Cardiac fibroblast (primary cell): ENCODE data around the gene CDSN.
"Not testable (repeated sequence)": the region's sequence is repeated elsewhere in the genome, so short reads cannot be mapped to it uniquely, and the experiment has no call there.

ENCODE experiments used
- DNase-seq, 2 donors: peaks; one replicate each; pipeline versions ENCODE4 v3.0.0 to v3.0.0-alpha.2; 2010; ENCODE audit warnings: low read depth in 2 of 2
- H3K4me3 ChIP-seq, 2 donors: replicated peaks in 1 of 2; 1 replicate in 1 of 2; 2 replicates in 1 of 2; pipeline ENCODE4 v1.5.1; 2011; ENCODE audit warnings: low read depth in 2 of 2, low read length in 2 of 2, mild to moderate bottlenecking in 2 of 2, moderate library complexity in 1 of 2
- CTCF ChIP-seq: IDR thresholded peaks from one replicate; pipeline ENCODE4 v1.5.1; 2011; ENCODE audit warnings: low read depth, mild to moderate bottlenecking, low read length, inconsistent platforms

The CDSN gene

GRCh38 chr6:31120151-31120915, at the start of gene CDSN:
Gene CDSN, minus strand, starts transcription at chr6:31120446. Its CDS starts 27 bp downstream, at chr6:31120419.
- no peak for DNase-seq
- no peak for TF ChIP-seq CTCF

GRCh38 chr6:31169123-31169857, 49.0 kb upstream of the CDSN start:
- no peak for DNase-seq

More at GRCh38 chr6:31120151-31120915, at the start of gene CDSN:
- H3K4me3 ChIP-seq = no peak within 1 kb of the TSS

GRCh38 chr6:31168606-31169005, 48.4 kb upstream of the CDSN start:
- H3K4me3 ChIP-seq = no peak overlapping the region
- TF ChIP-seq CTCF = no peak
- no peak for DNase-seq

More at GRCh38 chr6:31169123-31169857, 49.0 kb upstream of the CDSN start:
- no peak overlapping the region for H3K4me3 ChIP-seq
- no peak for TF ChIP-seq CTCF

- TF ChIP-seq CTCF = no peak
- no peak for DNase-seq
- no peak overlapping the region for H3K4me3 ChIP-seq
These were observed 45.7 kb upstream of the CDSN start for GRCh38 chr6:31165986-31166385.

GRCh38 chr6:31165064-31165832, 45.0 kb upstream of the CDSN start:
- not testable (repeated sequence) for H3K4me3 ChIP-seq, DNase-seq

- not testable (repeated sequence) for DNase-seq
These were observed 44.3 kb upstream of the CDSN start for GRCh38 chr6:31164475-31165063.

GRCh38 chr6:31163922-31164321, 43.7 kb upstream of the CDSN start:
- TF ChIP-seq CTCF = no peak
- DNase-seq = peak; percentile 19 to 31
- H3K4me3 ChIP-seq = no peak overlapping the region

More at GRCh38 chr6:31164475-31165063, 44.3 kb upstream of the CDSN start:
- not testable (repeated sequence) for H3K4me3 ChIP-seq
